HCT116 (cell line): ENCODE data around the gene BPIFB6. TPM values are rescaled to one million over a fixed set of nuclear protein-coding genes. Genes with fewer than 3 reads are reported as not detected.

ENCODE experiments used
- ATAC-seq: fragments of 200-7000 bp; cut with Tn5 transposase; 2 replicates; pipeline ENCODE4 v1.9.1; 2020; ENCODE audit warnings: mild to moderate bottlenecking, moderate library complexity
- BruUV-seq: library from RNA; stranded (reverse); fragments of 400-500 nt; replicated peaks from 2 replicates; lab custom pipeline; 2021; lab: Mats Ljungman, UMichigan
- CTCF ChIA-PET: fragments of 300-600 bp; sonication (Branson Sonifier 250); formaldehyde crosslinking; loops from one replicate; lab custom pipeline; 2021; ENCODE audit warnings: antibody characterized with exemption; lab: Charles Lee
- POLR2A ChIA-PET: fragments of 300-600, 350-600 bp; sonication (Branson Sonifier 250); formaldehyde crosslinking; loops from one replicate; lab custom pipeline; 2021; ENCODE audit warnings: antibody characterized with exemption; lab: Charles Lee
- RAD21 ChIA-PET, 2 experiments: fragments of 300-600 bp; sonication (Branson Sonifier 250); formaldehyde crosslinking; loops; one replicate each; lab custom pipeline; 2023; ENCODE audit warnings: low total read pairs in 2 of 2; ENCODE audit not compliant: uncharacterized antibody in 2 of 2, unreplicated experiment in 2 of 2, low non-redundant PET in 1 of 2; lab: Charles Lee
- DNase-seq: peaks from one replicate; pipeline ENCODE4 v3.0.0-alpha.2; 2010; ENCODE audit warnings: low read depth, low spot score
- H2AFZ ChIP-seq: fragments of 200-600 bp; shearing (Covaris generic), sonication (generic); 2 replicates; pipeline ENCODE4 v1.6.1; 2017; ENCODE audit warnings: low read depth, mixed run types, mixed read lengths, antibody characterized with exemption, low read length; ENCODE audit not compliant: poor library complexity, severe bottlenecking
- H3K27ac ChIP-seq: 2 replicates; pipeline ENCODE4 v1.5.1; 2012; ENCODE audit warnings: low read depth, low read length
- H3K27me3 ChIP-seq: fragments of 200-600 bp; sonication (generic); 2 replicates; pipeline ENCODE4 v1.6.1; 2016; ENCODE audit warnings: mixed run types, low read length, mixed read lengths; ENCODE audit not compliant: insufficient read depth
- H3K36me3 ChIP-seq, 2 experiments: fragments of 200-500 bp in 1 of 2; fragments of 200-600 bp in 1 of 2; sonication (Bioruptor generic) in 1 of 2; sonication (generic) in 1 of 2; 2 replicates each; pipeline versions ENCODE4 v1.5.1 to v1.6.1; 2014 to 2016; ENCODE audit warnings: low read length in 2 of 2, inconsistent platforms in 1 of 2, mixed read lengths in 1 of 2, mixed run types in 1 of 2; ENCODE audit not compliant: insufficient read depth in 2 of 2, control insufficient read depth in 1 of 2
- H3K4me1 ChIP-seq, 2 experiments: fragments of 200-600 bp in 1 of 2; sonication (generic) in 1 of 2; 2 replicates each; pipeline versions ENCODE4 v1.5.1 to v1.6.1; 2012 to 2017; ENCODE audit warnings: low read length in 2 of 2, inconsistent platforms in 1 of 2, mild to moderate bottlenecking in 1 of 2, mixed read lengths in 1 of 2, mixed run types in 1 of 2, moderate library complexity in 1 of 2; ENCODE audit not compliant: insufficient read depth in 2 of 2, control insufficient read depth in 1 of 2
- H3K4me2 ChIP-seq: fragments of 200-600 bp; sonication (generic); 2 replicates; pipeline ENCODE4 v1.6.1; 2017; ENCODE audit warnings: mixed run types, low read length, mixed read lengths
- H3K4me3 ChIP-seq, 2 experiments: fragments of 200-600 bp in 1 of 2; sonication (generic) in 1 of 2; replicated peaks in 1 of 2; 2 replicates each; pipeline ENCODE4 v1.5.1; 2011 to 2016; ENCODE audit warnings: low read length in 2 of 2, control low read depth in 1 of 2, low read depth in 1 of 2, mild to moderate bottlenecking in 1 of 2, mixed read lengths in 1 of 2, mixed run types in 1 of 2
- H3K79me2 ChIP-seq: fragments of 200-600 bp; sonication (generic); 2 replicates; pipeline ENCODE4 v1.6.1; 2017; ENCODE audit warnings: mild to moderate bottlenecking, mixed run types, low read length, moderate library complexity, mixed read lengths; ENCODE audit not compliant: insufficient read depth
- H3K9ac ChIP-seq: fragments of 200-600 bp; sonication (generic); 2 replicates; pipeline ENCODE4 v1.6.1; 2016; ENCODE audit warnings: low read length, mixed read lengths
- H3K9me2 ChIP-seq: fragments of 200-600 bp; sonication (generic), shearing (Covaris generic); 2 replicates; pipeline ENCODE4 v1.6.1; 2017; ENCODE audit warnings: mixed run types, mild to moderate bottlenecking, moderate library complexity; ENCODE audit not compliant: insufficient read depth
- H3K9me3 ChIP-seq, 2 experiments: fragments of 200-500 bp in 1 of 2; fragments of 200-600 bp in 1 of 2; sonication (Bioruptor generic) in 1 of 2; sonication (generic) in 1 of 2; 2 replicates each; pipeline ENCODE4 v1.6.1; 2014 to 2017; ENCODE audit warnings: low read length in 2 of 2, mixed read lengths in 2 of 2, inconsistent platforms in 1 of 2, low read depth in 1 of 2, mild to moderate bottlenecking in 1 of 2, mixed run types in 1 of 2, moderate library complexity in 1 of 2; ENCODE audit not compliant: control insufficient read depth in 1 of 2, insufficient read depth in 1 of 2
- H4K20me1 ChIP-seq: fragments of 200-600 bp; sonication (generic), shearing (Covaris generic); 2 replicates; pipeline ENCODE4 v1.6.1; 2017; ENCODE audit warnings: mixed run types, mild to moderate bottlenecking, moderate library complexity; ENCODE audit not compliant: insufficient read depth
- ATF3 ChIP-seq: IDR thresholded peaks from 2 replicates; pipeline ENCODE4 v1.6.1; 2012
- CBX3 ChIP-seq: IDR thresholded peaks from 2 replicates; pipeline ENCODE4 v1.6.1; 2012; ENCODE audit warnings: low read depth
- CEBPB ChIP-seq: IDR thresholded peaks from 2 replicates; pipeline ENCODE4 v1.6.1; 2012; ENCODE audit warnings: low read depth
- EGR1 ChIP-seq: IDR thresholded peaks from 2 replicates; pipeline ENCODE4 v1.6.1; 2012; ENCODE audit warnings: low read depth
- ELF1 ChIP-seq: IDR thresholded peaks from 2 replicates; pipeline ENCODE4 v1.6.1; 2012; ENCODE audit warnings: low read depth, borderline replicate concordance
- EZH2phosphoT487 ChIP-seq: fragments of 200-600 bp; IDR thresholded peaks from 2 replicates; pipeline ENCODE4 v1.6.1; 2018; ENCODE audit warnings: antibody characterized with exemption, borderline replicate concordance
- FOSL1 ChIP-seq: IDR thresholded peaks from 2 replicates; pipeline ENCODE4 v1.6.1; 2012; ENCODE audit warnings: low read depth
- POLR2A ChIP-seq: IDR thresholded peaks from 2 replicates; pipeline ENCODE4 v1.7.0; 2011; ENCODE audit warnings: borderline replicate concordance; ENCODE audit not compliant: insufficient read depth, insufficient read length; ENCODE audit errors: extremely low read depth
- POLR2AphosphoS5 ChIP-seq: IDR thresholded peaks from 2 replicates; pipeline ENCODE4 v1.6.1; 2011; ENCODE audit warnings: mild to moderate bottlenecking, low read depth, low read length, moderate library complexity
- RAD21 ChIP-seq: IDR thresholded peaks from 2 replicates; pipeline ENCODE4 v1.6.1; 2012; ENCODE audit warnings: low read depth, mild to moderate bottlenecking
- REST ChIP-seq: IDR thresholded peaks from 2 replicates; pipeline ENCODE4 v1.6.1; 2012; ENCODE audit warnings: low read depth
- SIN3A ChIP-seq: IDR thresholded peaks from 2 replicates; pipeline ENCODE4 v1.6.1; 2012; ENCODE audit warnings: low read depth
- SP1 ChIP-seq: IDR thresholded peaks from 2 replicates; pipeline ENCODE4 v1.6.1; 2012; ENCODE audit warnings: low read depth
- SRF ChIP-seq: IDR thresholded peaks from 2 replicates; pipeline ENCODE4 v1.6.1; 2012; ENCODE audit warnings: low read depth
- TCF7L2 ChIP-seq: IDR thresholded peaks from 2 replicates; pipeline ENCODE4 v1.7.0; 2011; ENCODE audit warnings: borderline replicate concordance, inconsistent platforms; ENCODE audit not compliant: insufficient read depth, insufficient read length; ENCODE audit errors: extremely low read depth
- ZFX ChIP-seq: fragments of 450-650 bp; IDR thresholded peaks from 2 replicates; pipeline ENCODE4 v1.6.1; 2017
- ZNF274 ChIP-seq: fragments of 200-500 bp; sonication (Bioruptor generic); IDR thresholded peaks from 2 replicates; pipeline ENCODE4 v1.6.1; 2014; ENCODE audit warnings: mild to moderate bottlenecking, low read depth, low read length, inconsistent platforms
- intact Hi-C: fragments of 100-400 bp; cut with micrococcal nuclease; formaldehyde crosslinking; loops from 2 replicates; pipeline ENCODE4 v1.10.0; 2022
- total RNA-seq: library from RNA; stranded (reverse); gene quantifications from one replicate; pipeline ENCODE4 v1.2.1, GENCODE V29; 2021; ENCODE audit not compliant: unreplicated experiment
- TF ChIP-seq, protein P1 (sequence below): IDR thresholded peaks from 2 replicates; pipeline ENCODE4 v1.6.1; 2011; ENCODE audit warnings: mild to moderate bottlenecking, low read length, moderate library complexity; ENCODE audit not compliant: insufficient replicate concordance; ENCODE audit errors: extremely low read depth

BPIFB6 gene
- total RNA-seq, 1 experiment from 2014 or later, result not detected

DNA sequence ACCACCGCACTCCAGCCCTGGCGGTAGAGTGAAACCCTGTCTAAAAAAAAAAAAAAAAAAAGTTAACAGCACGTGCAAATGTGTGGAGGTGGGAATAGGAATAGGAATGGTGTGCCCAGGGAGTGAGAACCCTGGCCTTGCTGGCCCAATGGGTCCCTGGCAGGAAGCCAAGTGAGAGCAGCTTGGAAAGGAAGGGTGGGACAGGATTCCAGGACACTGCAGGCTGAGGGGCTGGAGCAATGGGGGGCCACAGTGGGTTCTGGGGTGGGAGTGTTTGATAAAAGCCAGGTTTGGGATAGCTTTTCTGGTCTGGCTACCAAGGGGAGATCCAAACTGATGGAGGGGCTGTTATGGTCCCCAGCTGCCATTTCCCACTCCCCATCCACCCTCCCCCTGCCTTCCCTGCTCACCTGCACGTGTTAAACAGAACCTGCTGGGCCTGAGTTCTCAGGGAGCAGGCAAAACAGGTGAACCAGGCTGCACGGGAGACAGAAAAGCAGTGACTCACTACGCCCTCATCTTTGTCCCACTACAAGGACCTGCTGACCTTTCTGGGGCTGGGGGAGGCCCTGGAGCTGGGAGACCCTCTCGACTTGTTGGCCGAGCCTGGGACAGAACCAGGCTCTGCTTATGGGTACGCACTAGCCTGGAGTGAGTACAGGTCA is 30.5 kb upstream of the BPIFB6 start:
- TF ChIP-seq POLR2AphosphoS5 (no peak), EZH2phosphoT487 (no peak), REST (no peak), ELF1 (no peak), SRF (no peak), POLR2A (no peak), EGR1 (no peak), ZNF274 (no peak), CEBPB (no peak), RAD21 (no peak), ATF3 (no peak), TCF7L2 (no peak), SIN3A (no peak), FOSL1 (no peak), CBX3 (no peak), ZFX (no peak), SP1 (no peak)
- TF ChIP-seq, protein P1, sequence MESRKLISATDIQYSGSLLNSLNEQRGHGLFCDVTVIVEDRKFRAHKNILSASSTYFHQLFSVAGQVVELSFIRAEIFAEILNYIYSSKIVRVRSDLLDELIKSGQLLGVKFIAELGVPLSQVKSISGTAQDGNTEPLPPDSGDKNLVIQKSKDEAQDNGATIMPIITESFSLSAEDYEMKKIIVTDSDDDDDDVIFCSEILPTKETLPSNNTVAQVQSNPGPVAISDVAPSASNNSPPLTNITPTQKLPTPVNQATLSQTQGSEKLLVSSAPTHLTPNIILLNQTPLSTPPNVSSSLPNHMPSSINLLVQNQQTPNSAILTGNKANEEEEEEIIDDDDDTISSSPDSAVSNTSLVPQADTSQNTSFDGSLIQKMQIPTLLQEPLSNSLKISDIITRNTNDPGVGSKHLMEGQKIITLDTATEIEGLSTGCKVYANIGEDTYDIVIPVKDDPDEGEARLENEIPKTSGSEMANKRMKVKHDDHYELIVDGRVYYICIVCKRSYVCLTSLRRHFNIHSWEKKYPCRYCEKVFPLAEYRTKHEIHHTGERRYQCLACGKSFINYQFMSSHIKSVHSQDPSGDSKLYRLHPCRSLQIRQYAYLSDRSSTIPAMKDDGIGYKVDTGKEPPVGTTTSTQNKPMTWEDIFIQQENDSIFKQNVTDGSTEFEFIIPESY, result no peak
- ChIA-PET RAD21 (no interaction called here), POLR2A (no interaction called here), CTCF (no interaction called here)
- Histone ChIP-seq H3K4me2 (no peak overlapping the region; the same call in 1 of the 2 replicates), H4K20me1 (no peaks in the 10 kb centered on the region), H3K27ac (no peak overlapping the region), H3K4me1 (peaks cover 0 to 3% of the 10 kb centered on the region in 2 experiments; a peak in 1 of 4 replicates), H3K9ac (no peak overlapping the region), H3K9me2 (no peaks in the 10 kb centered on the region), H3K4me3 (no peak overlapping the region), H3K27me3 (no peaks in the 10 kb centered on the region), H3K79me2 (no peaks in the 10 kb centered on the region), H2AFZ (no peak overlapping the region), H3K36me3 (no peaks in the 10 kb centered on the region), H3K9me3 (no peaks in the 10 kb centered on the region)
- BruUV-seq, result no TSS peak
- intact Hi-C loops, result no loop called here
- DNase-seq (no peak), ATAC-seq (no peak)
